GM12875 (cell line): Measurements from ENCODE around the gene CMIP.

ENCODE experiments used
- H3K4me3 ChIP-seq: one replicate; pipeline ENCODE4 v1.5.1; 2011; ENCODE audit warnings: low read depth, low read length, control low read depth
- TF ChIP-seq, protein P1 (sequence below): IDR thresholded peaks from 2 replicates; pipeline ENCODE4 v1.5.1; 2011; ENCODE audit warnings: low read depth, mild to moderate bottlenecking, control low read depth, inconsistent platforms, low read length, moderate library complexity, borderline replicate concordance; ENCODE audit not compliant: insufficient read depth

CMIP gene

DNA sequence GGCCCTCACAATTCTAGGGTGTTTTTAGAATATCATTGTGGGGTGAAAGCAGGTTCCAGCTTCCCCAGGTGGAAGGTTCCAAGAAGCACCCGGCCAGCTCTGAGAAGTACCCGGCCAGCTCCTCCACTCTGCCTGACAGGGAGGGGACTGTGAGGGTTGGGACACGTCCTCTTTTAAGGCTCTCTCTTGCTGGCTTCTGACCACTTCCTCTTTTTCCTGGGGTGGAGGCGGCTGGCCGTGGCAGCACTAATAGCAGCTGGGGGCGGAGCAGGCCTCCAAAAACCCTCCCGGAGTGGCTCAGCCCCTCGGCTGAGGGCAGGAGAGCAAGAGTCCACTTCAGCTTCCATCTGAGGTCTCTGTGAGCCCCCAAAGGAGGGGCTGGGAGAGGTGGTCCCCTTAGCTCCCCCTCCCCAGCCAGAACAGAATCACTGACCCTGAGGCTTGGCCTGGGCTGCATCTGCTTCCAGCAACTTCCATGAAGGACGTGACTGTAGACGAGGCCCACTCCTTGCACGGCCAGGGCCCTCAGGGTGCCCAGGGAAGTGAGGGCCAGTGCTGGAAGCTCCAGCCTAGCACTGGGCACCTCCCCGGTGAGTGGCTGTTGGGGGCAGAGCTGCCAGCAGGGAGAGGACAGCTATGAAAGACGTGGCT is 307.7 kb downstream of the CMIP start:
- TF ChIP-seq, protein P1, sequence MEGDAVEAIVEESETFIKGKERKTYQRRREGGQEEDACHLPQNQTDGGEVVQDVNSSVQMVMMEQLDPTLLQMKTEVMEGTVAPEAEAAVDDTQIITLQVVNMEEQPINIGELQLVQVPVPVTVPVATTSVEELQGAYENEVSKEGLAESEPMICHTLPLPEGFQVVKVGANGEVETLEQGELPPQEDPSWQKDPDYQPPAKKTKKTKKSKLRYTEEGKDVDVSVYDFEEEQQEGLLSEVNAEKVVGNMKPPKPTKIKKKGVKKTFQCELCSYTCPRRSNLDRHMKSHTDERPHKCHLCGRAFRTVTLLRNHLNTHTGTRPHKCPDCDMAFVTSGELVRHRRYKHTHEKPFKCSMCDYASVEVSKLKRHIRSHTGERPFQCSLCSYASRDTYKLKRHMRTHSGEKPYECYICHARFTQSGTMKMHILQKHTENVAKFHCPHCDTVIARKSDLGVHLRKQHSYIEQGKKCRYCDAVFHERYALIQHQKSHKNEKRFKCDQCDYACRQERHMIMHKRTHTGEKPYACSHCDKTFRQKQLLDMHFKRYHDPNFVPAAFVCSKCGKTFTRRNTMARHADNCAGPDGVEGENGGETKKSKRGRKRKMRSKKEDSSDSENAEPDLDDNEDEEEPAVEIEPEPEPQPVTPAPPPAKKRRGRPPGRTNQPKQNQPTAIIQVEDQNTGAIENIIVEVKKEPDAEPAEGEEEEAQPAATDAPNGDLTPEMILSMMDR: no peak
- H3K4me3 ChIP-seq: peak overlapping the region; percentile 2

DNA sequence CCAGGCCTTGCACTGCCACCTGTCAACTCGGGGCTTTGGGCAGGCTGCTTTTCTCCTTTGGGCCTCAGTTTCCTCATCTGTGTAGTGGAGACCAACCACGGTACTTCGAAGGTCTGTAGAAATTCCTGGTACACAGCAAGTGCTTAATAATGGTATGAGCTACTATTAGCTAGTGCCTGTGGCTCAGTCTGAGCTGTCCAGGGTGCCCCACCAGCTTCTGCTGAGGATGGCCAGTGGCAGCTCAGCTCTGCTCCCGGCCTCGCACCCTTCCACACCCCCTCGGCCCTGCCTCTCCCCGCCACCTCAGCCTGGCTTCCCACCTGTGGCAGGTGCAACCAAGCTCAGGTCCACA is 308.2 kb downstream of the CMIP start:
- H3K4me3 ChIP-seq: peak overlapping the region; percentile 2
- TF ChIP-seq, protein P1: no peak

DNA sequence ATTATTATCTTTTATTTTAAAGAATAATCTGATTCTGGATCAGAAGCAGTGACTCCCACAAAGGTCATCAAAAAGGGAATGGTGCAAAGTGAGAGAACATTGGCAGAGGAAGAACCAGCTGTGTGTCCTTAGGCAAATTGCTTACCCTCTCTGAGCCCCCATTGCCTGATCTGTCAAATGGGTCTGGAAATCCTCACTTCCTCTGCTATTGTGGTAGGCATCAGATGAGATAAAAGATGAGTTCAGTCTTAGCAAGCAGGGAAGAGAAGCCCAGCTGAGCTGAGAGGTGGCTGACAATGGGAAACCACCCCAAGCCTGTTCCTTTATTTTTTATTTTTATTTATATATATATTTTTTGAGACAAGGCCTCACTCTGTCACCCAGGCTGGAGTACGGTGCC is 310.2 kb downstream of the CMIP start:
- no peak overlapping the region for H3K4me3 ChIP-seq
- TF ChIP-seq, protein P1: no peak

DNA sequence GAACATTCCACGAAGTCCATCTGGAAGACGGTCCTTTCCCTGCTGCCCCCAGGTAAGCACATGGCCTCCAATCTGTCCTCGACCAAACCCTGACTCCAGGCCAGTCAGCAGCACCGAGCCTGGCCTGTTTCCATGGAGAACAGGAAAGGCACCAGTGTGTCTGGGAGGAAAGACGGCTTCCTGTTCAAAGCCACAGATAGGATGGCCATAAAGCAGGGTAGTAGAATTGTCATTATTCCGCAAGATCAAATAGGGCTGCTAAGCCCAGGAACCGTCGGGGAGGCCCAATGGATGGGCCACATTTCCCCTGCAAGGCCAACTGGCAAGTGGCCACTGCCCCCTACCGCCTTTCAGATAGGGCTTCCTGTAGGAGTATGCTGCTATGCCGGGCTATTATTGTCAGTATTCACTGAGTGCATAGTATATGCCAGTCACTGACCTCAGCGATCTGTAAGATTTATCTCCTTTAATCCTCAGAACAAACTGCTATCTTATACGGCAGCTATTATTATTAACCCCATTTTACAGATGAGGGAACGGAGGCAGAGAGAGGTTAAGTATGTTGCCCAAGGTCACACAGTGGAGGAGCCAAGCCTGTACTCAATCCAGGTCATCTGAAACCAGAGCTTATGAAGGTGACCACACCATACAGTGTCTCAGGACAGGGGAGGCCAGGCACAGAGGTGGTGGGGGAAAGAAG is 311.5 kb downstream of the CMIP start:
- TF ChIP-seq, protein P1: 0 out of 2 replicates have a peak, but pooled peaks have one; percentile 11

DNA sequence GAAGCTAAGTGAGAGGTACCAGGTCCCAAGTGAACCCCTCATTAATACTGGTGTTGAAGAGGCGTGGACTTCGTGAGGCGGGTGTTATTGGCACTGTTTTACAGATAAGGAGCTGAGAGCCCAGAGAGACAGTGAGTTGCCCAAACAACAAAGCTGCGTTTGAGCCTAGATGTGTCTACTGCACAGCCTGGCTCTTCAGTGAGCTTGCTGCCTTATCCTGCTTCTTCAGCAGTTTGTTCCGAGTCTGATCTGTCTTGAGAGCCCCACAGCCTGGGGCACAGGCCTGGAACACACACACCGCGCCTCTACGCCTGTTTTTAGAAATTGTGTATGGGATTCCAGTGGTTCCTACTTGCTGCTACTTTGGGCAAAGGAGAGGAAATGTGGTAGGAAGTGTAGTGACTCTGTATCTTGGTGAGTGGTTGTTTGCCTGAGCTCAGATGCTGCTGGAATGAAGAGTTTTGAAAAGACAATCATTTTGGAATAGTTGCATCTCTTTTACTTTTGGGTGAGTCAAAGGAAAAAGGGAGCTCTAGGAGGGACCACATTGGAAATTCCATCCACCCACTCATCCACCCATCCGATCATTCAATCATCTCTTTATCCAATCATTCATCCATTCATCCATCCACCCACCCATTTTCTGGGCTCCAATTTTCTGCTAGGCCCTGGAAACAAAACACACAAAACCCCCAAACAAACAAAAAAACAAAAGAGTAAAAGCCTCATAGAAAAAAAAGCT is 312.2 kb downstream of the CMIP start:
- TF ChIP-seq, protein P1: no peak
- H3K4me3 ChIP-seq: no peak overlapping the region

More for the DNA sequence above, 311.5 kb downstream of the CMIP start:
- H3K4me3 ChIP-seq: no peak overlapping the region

DNA sequence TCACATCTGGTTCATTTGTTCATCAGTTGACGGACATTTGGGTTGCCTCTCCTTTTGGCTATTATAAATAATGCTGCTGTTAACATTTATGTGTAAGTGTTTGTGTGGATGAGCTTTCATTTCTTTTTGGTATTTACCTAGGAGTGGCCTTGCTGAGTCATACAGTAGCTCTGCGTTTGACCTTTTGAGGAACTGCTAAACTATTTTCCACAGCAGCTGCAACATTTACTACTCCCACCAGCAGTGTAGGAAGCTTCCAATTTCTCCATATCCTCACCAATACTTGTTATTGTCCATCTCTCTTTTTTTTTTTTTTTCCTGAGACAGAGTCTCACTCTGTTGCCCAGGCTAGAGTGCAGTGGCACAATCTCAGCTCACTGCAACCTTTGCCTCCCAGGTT is 313.8 kb downstream of the CMIP start:
- H3K4me3 ChIP-seq: no peak overlapping the region
- TF ChIP-seq, protein P1: no peak
